NCI-H345 (cell line): ENCODE data around the gene TSKS.
"Not testable (repeated sequence)": the region's sequence is repeated elsewhere in the genome, so short reads cannot be mapped to it uniquely, and the experiment has no call there.

Experiments used
- DNase-seq: peaks from one replicate; lab custom pipeline; 2025; lab: John Stamatoyannopoulos, UW

Gene TSKS

DNA sequence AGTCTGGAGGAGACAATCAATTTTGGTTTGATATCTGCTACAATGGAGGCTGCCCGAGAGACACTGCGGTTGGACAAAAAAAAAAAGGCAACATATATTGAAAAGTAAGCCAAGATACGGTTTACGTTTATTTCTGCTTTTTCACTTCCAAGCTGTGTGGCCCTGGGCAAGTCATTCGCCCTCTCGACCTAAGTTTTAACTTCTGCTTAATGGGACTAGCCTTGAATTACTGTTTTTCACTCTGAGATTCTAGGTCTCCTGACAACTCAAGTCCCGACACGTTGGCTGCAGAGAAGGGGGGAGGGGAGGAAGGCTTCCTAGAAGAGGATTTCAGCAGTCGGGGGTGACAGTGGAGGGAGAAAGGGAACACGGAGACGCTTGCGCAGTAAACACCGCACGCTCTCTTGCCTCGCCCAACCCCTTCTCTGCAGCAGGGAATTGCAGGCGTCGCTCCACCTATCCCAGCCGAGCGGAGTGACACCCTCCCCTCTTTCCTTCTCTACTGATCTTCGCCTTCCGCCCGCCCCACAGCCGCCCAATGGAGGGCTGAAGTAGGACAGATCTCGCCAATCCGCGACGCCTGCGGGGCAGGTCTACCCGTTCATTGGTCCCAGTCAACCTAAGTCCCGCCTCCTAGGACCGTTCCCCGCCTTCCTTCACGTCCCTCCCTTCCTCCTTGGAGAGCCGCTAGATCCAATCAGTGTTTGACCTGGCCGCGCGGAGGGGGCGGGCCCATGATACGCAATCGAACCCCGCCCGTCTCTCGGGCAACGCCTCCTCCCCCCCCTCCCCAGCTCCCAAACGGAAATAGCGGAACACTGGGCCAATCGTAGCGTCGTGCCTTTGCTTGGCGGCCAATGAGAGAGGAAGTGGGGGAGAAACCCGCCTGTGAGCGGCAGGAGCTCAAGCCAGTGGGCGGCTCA, 3.2 kb upstream of the TSKS start:
- DNase-seq: peak; percentile 99

GRCh38 chr19:49764341-49764740, 1.2 kb upstream of the TSKS start:
- no peak for DNase-seq

DNA sequence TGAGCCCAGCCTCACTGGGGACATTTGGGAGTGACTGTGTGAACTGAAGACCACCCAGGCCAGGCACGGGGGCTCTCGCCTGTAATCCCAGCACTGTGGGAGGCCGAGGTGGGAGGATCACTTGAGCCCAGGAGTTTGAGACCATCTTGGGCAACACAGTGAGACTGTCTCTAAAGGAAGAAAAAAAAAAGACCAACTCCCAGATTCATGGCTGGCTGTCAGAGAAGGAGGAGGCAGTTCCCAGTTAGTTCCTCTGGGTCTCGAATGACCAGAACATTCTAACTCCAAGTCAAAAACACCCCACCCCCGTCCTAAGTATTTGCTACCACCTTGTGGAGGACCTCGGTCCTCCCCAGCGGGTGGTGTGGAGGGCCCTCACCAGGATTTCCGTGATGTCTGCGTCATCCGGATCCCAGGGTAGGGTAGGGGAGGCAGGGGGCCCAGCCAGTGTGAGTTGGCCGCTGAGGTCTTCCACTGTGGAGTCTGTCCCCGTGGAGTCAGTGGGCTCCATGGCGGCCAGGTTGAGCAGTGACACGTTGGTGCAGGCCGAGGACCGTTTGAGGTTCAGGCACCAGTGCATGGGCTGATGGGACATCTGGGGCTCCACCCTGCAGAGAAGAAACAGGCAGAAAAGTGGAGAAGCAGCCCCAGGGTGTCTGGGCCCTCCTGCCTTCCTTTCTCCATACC, 1.3 kb downstream of the TSKS start:
- no peak for DNase-seq

DNA sequence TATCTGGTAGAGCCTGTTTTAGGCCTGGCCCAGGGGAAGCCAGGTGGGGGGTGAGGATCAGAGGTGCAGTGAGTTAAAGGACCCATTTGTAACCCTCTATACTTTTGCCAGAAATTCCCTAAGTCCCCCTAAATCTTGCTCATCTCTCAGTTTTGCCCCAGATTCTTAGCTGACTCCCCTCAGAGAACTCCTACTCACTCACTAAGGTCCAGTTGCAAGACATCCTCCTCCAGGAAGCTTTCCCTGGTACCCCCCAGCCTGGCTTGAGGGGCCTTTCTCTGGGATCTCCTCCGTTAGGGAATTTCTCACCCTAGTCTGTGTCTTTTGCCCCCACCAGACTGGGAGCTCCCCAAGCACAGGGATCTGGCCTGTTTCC, 1.9 kb downstream of the TSKS start:
- no peak for DNase-seq

GRCh38 chr19:49758292-49758691, 4.8 kb downstream of the TSKS start:
- no peak for DNase-seq

DNA sequence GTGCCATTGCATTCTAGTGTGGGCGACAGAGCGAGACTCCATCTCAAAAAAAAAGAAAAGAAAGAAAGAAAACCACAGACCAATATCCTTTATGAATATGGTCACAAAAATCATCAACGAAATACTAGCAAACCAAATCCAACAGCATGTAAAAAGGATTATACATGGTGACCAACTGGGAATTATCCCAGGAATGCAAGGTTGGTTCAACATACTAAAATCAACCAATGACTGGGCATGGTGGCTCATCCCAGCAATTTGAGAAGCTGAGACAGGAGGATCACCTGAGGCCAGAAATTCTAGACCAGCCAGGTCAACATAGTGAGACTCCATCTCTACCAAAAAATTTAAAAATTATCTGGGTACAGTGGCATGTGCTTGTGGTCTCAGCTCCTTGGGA, 7.2 kb downstream of the TSKS start:
- DNase-seq: no peak

GRCh38 chr19:49752701-49753100, 10.4 kb downstream of the TSKS start:
- DNase-seq: no peak

GRCh38 chr19:49749771-49750170, 13.3 kb downstream of the TSKS start:
- DNase-seq: no peak

DNA sequence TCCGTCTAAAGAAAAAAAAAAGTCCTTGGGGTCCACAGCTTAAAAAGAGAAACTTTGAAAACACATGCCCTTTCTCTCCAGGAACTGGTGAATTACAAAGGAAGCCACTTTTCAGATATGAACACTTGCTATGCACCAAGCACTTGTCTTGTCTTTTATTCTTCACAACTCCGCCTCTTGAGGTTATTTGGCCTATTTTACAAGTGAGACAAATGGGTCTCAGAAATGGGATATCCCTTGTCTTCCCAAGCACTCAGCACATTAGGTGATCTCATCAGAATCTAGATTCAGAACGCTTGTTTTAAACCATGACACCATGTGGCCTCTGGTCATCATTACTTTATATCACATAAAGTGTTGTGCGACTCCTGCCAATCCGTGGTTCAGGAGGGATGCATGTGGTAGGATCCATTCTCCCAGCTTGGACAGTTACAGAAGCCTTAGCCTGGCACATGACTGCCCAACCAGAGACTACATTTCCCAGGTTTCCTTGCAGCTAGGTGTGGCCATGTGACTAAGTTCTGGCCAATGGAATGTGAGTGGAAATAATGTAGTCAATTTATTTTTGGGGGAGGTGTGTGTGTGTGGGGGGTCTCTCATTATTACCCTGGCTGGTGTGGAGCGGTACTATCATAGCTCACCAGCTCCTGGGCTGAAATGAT, 13.9 kb downstream of the TSKS start:
- no peak for DNase-seq

- no peak for DNase-seq
Measured at GRCh38 chr19:49746206-49746958, 16.7 kb downstream of the TSKS start.

DNA sequence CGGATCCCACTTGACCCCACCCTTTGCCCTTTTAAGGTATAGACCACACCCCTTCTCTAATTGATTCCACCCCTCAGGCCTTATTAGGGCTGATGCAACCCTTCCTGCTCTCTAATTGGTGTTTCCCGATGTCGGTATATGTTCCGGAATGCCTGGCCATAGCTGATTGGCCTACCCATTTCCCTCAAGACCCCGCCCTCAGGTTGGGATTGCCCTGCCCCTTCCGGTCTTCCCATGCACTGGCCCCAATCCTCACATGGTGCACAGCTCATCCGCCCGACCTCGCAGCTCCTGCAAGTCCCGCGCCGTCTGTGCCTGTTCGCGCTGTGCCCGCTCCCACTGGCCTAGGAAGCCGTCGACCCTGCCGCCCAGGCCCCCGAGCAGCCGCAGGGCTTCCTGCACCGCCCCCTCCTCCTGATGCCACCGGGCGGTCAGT, 18.1 kb downstream of the TSKS start:
- no peak for DNase-seq

GRCh38 chr19:49741210-49741844, 21.8 kb downstream of the TSKS start:
- DNase-seq: no peak

GRCh38 chr19:49739933-49740332, 23.2 kb downstream of the TSKS start:
- DNase-seq: no peak

DNA sequence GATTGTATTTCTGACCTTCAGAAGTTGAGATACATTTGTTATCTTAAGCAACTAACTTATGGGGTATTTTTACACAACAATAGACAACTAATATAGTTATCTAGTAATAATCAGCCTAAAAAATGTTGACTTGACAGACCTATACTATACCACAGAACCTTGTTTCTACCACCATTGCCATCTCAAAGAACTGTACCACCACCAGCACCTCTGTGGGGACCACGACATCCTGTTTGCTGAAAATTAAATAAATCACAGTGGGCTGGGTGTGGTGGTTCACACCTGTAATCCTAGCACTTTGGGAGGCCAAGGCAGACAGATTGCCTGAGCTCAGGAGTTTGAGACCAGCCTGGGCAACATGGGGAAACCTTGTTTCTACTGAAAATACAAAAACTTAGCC, 24.0 kb downstream of the TSKS start:
- DNase-seq: no peak

- no peak for DNase-seq
Measured at GRCh38 chr19:49738268-49738667, 24.8 kb downstream of the TSKS start.

DNA sequence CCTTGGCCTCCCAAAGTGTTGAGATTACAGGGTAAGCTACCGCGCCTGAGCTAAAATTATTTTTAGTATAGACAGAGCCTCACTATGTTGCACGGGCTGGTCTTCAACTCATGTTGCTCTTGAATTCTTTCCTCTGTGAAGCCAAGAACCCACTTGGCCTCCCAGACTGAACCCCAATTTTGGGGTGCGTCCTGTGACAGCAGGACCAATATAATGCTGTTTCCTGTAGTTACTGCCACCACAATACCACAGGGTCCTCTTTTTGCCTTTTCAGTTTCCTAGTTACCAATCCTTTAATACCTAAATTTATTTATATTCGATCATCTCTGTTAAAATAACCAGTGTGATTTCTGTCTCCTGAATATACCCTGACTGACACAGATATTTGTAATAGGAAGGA, 32.9 kb downstream of the TSKS start:
- DNase-seq: no peak

DNA sequence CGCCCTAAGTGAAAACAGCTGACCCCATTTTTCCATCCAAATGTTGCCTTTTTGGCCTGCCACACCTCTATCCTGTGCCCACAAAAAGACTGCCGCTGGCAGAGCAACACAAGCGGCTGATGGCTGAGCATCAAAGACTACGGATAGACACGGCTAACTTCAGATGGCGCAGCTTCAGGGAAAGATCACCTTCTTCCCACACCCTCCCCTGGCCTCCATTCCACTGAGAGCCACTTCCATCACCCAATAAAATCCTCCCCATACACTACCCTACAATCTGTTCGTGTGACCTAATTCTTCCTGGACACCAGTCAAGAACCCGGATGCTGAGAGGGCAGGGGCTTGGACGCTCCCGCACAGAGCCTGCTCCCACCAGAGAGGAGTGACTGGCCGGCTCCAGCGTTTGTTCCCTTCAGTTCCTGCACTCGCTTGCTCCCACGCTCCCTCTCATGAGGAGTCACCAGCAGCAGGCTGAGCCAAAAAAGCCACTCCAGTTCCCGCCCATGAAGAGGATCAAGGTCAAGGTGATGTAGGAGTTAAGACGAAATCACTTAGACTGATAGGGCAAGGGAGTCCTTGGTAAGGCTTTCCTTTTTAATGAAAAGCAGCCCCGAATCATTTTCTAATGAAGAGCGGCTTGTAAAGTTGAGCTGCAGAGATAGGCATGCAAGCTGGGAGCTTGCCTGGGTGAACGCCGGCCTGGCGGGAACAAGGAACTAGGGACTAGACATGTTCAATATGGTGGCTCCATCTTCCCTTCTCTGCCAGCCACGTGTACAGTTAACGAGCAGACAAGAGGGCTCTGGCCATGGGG, 35.7 kb downstream of the TSKS start:
- DNase-seq: no peak

- not testable (repeated sequence) for DNase-seq
Measured at GRCh38 chr19:49719420-49719819, 43.7 kb downstream of the TSKS start.

GRCh38 chr19:49718991-49719390, 44.1 kb downstream of the TSKS start:
- no peak for DNase-seq

GRCh38 chr19:49718511-49718910, 44.6 kb downstream of the TSKS start:
- DNase-seq: no peak

GRCh38 chr19:49716154-49716553, 47.0 kb downstream of the TSKS start:
- DNase-seq: no peak
